GM18499 (cell line): Measurements from ENCODE around the gene SAMHD1.
"Not testable (repeated sequence)": the region's sequence is repeated elsewhere in the genome, so short reads cannot be mapped to it uniquely, and the experiment has no call there.

ENCODE experiments used
- ATAC-seq: cut with Tn5 transposase; IDR thresholded peaks from one replicate; pipeline ENCODE4 v1.9.1; 2021; ENCODE audit warnings: moderate number of reproducible peaks; ENCODE audit not compliant: insufficient read depth, unreplicated experiment

The SAMHD1 gene

DNA sequence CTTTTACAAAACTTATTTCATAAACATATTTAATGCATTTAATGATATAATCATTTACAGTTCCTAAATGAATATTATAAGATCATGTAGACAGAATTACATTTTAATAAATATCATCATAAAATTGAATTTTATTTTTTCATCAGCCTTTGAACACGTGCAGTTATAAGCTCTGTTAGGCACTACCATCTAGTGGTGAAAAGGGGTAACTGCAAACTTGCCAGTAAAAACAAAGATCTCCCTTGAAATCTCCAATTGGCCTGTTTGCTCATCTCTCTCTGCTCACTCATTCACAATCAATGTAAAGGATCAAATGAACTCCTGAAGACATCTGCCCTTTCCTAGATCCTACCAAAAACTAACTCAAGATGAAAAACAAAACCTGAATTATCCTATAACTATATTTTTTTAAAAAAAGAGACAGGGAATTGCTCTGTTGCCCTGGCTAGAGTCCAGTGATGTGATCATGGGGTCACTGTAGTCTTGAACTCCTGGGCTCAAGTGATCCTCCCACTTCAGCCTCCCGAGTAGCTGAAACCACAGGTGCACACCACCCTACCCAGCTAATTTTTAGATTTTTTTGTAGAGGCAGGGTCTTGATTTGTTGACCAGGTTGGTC, 31.7 kb downstream of the SAMHD1 start:
- no peak for ATAC-seq

DNA sequence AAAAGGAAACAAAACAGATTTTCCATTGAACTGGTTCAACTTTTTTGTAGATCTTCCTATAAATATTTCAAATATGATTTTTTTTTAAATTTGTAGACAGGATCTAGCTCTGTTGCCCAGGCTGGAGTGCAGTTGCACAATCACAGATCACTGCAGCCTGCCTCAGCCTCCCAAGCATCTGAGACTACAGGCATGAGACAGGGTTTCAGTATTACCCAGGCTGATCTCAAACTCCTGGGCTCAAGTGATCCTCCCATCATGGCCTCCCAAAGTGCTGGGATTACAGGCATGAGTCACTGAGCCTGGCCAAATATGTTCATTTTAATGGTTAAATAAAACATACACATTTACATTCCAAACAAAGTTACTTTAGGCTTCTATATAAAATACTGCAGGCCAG, 33.6 kb downstream of the SAMHD1 start:
- ATAC-seq: no peak

DNA sequence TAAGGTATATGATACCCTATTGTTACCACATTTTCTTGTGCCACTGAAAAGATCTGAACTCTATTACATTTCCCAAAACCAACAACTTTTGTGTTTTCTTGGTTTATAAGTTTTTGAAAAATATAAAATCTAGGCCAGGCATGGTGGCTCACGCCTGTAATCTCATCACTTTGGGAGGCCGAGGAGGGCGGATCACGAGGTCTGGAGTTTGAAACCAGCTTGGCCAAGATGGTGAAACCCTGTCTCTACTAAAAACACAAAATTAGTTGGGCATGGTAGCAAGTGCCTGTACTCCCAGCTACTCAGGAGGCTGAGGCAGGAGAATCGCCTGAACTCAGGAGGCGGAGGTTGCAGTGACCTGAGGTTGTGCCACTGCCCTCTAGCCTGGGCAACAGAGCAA, 34.3 kb downstream of the SAMHD1 start:
- no peak for ATAC-seq

DNA sequence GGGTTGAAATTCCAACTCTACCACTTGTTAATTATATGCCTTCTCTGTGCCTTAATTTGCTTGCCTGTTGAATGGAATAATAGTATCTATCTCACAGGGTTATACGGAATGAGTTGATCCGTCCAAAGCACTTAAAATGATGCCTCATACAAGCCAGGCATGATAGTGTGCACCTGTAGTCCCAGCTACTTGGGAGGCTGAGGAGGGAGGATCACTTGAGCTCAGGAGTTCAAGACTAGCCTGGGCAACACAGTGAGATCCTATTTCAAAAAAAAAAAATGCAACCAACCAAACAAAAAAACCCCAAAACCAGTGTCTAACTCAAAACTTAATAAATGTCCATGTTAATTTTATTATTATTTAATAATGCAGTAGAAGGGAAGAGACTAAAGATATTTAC, 35.3 kb downstream of the SAMHD1 start:
- no peak for ATAC-seq

DNA sequence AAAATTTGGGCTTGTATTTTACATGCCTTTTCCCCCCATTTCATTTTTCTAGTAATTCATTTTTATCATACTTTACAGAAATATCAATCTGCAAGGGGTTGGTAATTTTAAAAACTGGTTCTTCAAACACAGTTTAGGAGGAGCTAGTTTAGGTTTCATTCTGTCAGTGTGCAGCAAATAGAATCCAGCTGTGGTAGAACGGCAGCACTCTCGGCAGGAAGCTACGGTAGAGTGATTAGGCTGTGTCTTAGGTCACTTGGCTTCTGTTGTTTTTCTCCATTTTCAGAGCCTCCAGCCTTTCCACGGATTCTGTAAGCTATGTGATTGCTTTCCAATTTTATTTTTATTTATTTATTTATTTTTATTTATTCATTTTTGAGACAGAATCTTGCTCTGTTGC, 42.9 kb downstream of the SAMHD1 start:
- ATAC-seq: no peak

DNA sequence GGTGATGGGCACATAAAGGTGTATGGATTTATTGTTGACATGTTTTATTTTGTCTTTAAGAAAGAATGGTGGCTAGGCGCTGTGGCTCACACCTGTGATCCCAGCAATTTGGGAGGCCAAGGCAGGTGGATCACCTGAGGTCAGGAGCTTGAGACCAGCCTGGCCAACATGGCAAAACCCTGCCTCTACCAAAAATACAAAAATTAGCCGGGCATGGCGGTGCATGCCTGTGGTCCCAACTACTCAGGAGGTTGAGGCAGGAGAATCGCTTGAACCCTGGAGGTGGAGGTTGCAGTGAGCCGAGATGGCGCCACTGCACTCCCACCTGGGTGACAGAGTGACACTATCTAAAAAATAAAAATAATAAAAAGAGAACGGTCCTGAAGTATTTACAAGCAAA, 45.4 kb downstream of the SAMHD1 start:
- ATAC-seq: not testable (repeated sequence)

DNA sequence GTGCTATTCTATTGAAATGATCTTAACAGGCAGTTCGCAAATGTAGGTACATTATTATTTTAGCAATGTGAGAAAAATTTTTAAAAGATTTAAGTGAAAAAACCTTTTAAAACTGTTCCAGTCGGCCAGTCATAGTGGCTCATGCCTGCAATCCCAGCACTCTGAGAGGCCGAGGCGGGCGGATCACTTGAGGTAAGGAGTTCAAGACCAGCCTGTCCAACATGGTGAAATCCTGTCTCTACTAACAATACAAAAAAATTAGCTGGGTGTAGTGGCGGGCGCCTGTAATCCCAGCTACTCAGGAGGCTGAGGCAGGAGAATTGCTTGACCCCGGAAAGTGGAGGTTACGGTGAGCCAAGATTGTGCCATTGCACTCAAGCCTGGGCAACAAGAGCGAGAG, 45.9 kb downstream of the SAMHD1 start:
- ATAC-seq: not testable (repeated sequence)

DNA sequence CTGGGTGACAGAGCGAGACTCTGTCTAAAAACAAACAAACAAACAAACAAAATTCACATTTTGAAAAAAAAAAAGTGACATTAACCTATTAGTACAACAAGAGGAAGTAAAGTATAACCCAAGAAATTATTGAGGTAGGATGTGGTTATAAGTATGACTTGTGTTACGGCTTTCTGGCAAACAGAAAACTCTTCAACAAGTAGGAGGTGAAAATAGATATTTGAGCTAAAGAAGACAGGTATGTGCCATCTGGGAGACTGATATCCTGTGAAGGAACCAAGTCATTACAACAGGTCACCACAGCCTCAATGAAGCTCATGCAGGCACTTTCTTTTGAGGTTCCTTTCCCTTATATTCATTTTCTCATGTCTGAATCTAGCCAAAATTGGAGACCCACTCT, 46.8 kb downstream of the SAMHD1 start:
- no peak for ATAC-seq

DNA sequence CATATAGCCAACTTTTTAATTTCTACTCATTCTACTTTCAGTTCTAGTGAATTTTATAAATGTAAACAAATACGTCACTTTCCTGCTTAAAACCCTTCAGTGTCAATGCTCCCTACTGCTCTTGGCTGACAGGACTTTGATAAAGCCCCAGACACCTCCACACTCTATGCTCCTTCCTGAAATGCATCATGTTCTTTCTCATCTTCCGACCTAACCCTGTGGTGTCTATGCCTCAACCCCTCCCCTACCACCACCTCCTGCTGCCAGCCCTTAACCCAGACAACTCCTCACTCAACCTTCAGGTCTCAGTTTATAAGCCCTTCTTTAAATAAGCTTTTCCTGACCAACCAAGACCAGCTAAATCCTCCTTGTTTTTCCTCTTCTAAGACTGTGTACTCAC, 56.5 kb downstream of the SAMHD1 start:
- ATAC-seq: no peak

DNA sequence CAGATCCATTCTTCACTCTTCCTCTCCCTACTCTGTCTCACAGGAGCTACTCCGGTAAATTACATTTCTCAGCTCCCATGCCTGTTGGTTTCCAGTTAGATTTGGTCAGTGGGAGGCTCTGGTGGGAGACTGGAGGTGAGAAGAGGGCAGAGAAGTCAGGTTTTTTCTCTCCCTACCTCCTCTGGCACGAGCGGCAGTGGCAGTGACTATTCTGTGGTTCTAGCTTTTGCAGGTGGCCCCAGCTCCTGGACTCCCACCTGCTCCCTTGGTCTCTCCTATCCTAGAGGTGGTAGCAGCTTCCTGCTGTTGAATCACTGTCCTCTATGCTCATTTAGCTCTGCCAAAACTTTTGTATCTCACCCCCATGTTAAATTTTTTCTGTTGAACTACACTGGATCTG, 57.7 kb downstream of the SAMHD1 start:
- no peak for ATAC-seq

DNA sequence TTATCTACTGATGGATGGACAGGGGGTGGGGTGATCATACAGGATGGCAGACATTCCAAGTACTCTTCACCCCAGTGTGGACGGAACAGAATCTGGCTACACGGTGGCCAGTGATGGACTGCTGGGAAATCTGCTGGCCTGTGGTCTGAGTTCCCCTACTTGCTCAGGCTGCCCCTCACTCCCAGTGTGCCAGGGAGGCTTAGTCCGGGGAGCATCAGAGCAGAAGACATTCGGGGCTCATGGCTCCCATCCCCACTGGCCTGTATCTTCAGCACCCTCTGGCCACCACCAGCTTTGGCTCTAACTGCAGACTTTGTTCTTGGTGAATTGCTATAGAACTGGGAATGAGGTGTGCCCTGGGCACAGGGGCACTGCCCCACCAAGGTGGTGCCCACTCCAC, 60.3 kb downstream of the SAMHD1 start:
- no peak for ATAC-seq

DNA sequence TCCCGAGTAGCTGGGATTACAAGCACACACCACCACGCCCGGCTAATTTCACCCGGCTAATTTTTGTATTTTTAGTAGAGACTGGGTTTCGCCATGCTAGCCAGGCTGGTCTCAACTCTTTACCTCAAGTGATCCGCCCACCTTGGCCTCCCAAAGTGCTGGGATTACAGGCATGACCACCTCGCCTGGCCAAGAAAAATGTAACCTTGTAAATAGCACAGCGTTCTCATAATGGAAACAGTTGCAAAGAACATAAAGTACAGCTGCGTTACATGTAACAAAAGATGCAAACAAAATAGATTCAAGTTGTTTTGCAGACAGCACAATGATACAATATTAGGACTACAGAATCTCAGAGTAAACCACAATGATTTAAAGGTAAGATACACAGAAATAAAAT, 60.9 kb downstream of the SAMHD1 start:
- no peak for ATAC-seq

DNA sequence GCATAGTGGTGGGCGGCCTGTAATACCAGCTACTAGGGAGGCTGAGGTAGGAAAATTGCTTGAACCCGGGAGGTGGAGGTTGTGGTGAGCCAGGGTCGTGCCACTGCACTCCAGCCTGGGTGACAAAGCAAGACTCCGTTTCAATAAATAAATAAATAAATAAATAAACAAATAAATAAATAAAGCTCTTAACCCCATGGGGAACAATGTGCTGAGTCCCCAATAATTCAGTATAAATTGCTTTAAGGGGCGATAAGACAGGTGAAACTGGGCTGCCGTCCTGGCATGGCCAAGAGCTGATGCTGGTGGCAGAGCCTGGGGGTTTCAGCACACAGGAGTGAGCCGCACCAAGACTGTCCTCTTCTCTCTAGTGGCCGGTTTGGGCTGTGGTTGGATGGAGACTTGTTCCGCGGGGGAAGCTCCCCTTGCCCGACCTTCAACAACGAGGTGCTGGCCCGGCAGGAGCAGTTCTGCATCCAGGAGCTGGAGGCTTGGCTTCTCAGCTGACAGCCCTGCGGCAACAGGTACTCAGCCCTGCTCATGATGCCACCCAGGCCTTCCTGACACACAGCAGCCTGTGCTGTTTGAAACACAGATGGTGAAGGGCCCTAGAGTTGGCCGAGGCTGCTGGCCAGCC, 62.5 kb downstream of the SAMHD1 start:
- ATAC-seq: no peak

DNA sequence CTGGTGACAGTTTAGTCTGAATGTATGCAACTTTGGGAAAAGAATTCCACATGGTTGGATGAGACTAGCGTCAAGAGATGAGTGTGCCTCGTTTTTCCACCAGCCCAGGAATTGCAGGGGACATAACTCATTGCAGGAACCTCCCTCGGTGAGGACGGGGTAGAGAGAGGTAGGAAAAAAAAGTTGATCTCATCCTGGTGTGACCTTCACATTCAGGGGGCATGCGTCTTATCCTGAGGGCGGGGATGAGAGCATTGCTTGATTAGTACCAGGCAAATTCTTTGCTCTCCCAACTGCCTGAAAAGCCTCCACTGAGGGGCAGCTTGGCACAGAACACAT, 63.8 kb downstream of the SAMHD1 start:
- no peak for ATAC-seq

DNA sequence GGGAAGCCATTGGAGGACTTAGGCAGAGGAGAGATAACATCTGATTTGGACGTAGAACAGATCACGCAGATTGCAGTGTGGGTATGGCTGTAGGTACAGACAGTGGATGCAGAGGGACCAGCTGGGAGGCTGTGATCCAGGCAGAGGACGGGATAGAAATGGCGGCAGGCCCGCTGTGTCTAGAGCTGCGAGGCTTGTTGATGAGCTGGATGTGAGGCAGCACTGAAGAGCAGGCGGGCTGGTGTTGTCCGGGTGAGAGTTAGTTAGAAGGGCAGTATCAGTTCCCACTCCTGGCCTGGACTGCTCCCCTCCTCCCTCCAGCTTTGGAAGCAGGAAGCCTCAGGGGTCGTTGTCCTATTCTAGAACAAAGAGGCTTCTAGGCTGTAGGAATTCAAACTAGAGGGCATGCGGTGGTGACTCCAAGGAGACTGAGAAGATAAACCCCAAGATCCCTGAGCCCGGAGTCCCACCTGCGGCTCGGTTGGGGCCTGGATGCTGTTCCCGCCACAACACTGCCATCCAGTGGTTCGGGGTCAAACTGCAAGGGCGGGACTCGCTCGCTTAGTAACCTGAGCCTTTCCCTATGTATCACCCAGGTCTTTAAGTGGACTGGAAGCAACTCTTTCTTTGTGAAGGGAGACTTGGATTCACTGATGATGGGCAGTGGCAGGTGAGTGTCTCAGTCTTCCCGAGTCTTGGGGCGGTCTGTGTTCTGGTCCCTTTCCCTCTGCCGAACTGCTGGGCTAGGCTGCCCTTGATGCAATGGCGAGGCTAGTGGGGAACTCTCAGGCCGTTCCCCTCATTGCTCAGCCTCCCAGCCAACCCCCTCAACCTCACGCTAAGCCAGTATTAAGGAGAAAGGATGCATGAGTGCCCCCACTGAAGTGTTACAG, 64.4 kb downstream of the SAMHD1 start:
- ATAC-seq: no peak

DNA sequence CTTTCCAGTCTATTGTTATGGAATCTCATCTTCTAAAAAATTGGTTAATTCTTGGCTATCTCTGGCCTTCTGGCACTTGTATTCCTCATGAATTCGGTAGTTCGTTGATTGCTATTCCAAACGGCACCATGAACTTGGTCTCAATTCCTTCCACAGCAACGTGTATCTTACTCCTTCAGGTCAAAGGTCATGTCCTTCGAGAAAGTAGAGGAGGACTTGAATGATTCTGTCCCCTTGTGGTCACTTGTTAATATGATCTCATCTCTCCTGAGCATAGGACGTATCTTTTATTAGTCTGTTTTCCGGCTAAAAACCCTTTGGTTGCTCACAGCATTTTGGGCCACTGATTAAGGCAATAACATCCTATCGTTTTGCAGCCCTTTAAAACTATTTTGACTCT, 66.2 kb downstream of the SAMHD1 start:
- no peak for ATAC-seq

DNA sequence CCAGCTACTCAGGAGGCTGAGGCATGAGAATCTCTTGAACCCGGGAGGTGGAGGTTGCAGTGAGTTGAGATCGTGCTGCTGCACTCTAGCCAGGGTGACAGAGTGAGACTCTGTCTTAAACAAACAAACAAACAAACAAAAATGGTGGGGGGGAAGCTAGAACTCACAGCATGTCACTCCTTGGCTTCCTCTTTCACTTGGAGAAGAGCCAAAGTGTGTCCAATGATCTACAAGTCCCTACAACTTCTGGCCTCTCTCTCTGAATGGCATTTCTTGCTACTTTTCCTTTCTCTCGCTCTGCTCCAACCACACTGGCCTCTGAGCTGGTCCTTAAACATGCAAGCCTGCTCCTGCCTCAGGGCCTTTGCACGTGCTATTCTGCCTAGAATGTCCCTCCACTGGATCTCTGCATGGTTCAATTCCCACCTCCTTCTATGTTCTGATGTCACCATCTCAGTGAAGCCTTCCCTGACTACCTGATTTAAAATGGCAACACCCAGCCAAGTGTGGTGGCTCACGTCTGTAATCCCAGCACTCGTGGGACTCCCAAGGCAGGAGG, 67.5 kb downstream of the SAMHD1 start:
- ATAC-seq: no peak

DNA sequence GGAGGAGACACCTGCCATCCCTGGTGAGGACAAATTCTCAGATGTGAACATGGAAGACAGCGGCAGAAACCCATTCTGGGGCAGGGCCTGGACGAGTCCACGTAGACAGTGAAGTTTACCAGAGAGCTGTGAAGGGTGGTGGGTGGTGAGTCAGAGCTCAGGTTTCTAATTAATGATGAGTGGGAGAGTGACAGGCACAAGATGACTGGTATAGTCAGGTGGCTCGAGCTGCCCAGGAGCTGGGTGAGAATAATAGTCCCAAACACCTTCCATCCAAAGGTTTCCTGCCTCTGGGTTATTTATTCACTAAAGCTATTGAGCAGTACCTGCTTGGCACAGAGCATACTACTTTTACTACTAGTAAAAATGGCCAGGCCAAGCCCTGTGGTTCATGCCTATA, 69.6 kb downstream of the SAMHD1 start:
- ATAC-seq: no peak

DNA sequence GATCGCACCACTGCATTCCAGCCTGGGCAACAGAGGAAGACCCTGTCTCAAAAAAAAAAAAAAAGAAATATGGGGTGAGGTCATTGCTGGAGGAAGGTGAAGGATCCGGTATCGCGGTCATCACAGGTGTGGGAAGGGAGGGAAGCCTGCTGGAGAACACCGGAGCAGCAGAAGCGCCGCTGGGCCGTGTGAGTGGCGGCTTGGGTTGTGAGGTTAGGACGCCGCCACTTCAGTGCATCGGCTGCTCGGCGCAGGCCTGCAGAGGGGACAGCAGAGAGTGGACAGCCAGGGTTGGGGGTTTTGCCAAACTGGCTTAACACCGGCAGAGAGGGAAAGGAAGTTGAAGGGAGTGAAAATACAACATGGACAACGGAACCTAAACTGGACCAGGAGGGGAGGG, 70.2 kb downstream of the SAMHD1 start:
- no peak for ATAC-seq

DNA sequence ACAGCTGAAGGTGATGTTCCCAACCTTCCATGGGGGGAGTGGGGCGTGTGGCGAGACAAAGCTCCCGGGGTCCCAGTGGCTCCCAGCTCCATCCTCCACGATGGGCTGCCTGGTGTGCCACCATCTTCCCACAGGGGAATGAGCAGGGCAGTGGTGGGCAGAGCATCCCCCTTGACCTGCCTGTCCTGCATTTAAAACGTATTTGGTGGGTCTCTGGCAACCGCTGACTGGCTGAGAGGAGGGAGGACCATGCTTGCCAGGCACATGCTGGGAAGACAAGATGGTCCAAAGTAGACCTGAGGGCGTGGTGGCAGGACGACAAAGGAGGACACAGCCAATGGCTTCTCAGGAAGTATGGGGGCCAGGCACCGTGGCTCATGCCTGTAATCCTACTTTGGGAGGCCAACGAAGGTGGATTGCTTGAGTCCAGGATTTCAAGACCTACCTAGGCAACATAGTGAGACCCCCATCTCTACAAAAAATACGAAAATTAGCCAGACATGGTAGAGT, 70.7 kb downstream of the SAMHD1 start:
- ATAC-seq: no peak

DNA sequence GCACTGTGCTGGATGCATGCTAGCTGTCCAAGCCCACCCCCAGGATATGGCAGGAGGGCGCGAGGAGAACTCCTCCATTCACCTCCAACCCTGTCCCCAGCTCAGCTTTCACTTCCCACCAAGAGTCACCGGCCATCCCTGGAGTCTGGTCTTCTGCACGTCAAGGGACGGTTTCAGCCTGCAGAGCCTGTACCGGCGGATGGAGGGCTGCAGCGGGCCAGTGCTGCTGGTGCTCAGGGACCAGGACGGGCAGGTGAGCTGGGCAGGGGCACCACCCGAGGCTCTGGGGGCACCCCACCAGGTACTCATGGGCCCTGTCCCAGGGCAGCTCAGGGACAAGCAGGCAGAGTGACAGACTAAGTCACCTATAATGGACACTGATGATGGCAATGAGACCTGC, 72.6 kb downstream of the SAMHD1 start:
- ATAC-seq: no peak
